ENCODE measurements around the gene ERGIC1.
"Not testable (repeated sequence)": the region's sequence is repeated elsewhere in the genome, so short reads cannot be mapped to it uniquely, and the experiment has no call there.

Gene ERGIC1

DNA sequence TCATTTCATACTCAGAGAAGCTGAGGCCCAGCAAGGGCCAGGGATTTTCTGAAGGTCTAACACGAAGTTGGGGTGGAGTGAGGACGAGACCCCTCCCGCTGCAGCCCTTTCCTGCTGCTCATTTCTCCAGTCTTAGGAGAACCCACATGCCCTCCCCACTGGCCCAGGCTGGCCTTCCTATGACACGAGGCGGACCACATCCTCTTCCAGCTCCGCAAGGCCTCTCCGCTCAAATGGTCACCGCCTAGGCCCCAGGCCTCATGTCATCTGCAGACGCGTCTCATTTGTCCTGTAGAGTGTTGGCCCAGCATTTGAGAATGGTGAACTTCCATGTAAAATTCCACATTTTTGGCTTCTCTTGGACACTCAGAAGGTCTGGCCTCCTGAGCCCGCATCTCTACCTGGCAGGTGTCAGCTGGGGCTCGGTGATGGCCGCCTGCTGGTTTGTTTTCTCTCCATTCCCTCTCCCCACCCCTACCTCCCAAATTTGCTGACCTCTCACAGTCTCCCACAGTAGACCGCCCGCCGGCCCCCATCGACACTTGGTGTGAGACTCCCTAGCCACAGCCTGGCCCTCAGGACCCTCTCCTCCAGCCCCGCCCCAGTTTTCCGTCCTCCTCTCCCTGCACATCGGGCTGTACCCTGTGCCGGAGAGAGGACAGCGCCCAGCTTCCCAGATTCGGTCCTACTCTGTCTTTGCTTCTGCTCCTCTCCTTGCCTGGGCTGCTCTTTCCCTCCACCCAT, 51.7 kb downstream of the ERGIC1 start:
- DNase-seq: no peak

DNA sequence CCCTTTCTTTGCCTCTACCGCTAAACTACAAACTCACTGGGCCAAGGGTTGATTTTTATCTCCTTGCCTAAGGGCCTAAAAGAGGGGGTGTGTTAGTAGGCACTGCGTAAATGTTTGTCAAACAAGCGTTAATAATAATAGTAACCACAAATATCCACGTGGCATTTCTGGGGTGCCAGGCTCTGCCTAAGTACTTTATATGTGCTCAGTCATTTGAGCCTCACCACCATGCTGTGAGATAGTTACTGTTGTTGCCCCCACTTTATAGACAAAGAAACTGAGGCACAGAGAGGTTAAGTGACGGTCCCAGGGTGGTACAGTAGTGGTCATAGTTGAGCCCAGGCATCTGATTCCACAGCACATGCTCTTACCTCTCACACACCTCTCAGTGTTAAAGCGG, 52.4 kb downstream of the ERGIC1 start:
- no peak for DNase-seq

GRCh38 chr5:172886974-172887501, 53.0 kb downstream of the ERGIC1 start:
- DNase-seq: no peak

GRCh38 chr5:172887692-172888091, 53.6 kb downstream of the ERGIC1 start:
- no peak for DNase-seq

DNA sequence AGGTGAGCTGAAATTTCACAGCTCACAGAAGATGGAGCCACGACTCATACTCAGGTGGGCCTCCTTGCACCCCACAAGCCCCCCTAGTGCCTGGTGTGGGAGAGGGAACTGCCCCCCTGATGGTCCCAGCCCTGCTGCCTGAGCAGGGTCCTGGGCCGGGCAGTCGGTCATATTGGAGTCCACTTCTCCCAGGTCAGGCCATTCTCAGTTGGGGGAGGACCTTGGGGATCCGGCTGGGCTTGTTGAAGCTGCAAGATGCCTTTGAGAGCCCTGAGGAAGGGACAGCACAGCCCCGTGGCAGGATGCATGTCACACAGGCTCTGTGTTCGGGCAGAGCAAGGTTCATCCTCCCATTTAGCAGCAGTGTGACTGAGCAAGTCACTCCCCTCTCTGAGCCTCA, 56.6 kb downstream of the ERGIC1 start:
- no peak for DNase-seq

- DNase-seq: no peak
Measured at GRCh38 chr5:172891716-172892421, 57.8 kb downstream of the ERGIC1 start.

DNA sequence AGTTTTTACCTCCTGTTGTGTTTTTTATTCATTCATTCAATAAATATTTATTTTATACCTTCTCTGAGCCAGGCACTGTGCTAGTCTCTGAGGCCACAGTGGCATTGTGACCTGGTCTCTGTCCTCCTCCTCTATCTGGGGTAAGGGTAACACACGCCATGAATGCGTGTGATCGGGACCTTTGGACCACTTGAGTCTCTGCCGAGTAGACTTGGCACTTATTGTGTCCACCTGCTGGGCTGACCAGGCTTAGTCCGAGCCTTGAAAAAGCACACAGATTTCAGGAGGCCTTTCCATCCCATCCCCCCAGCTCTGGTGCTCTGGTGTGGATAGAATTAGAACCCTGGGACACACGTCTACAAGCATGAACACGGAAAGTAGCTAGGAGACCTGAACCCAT, 58.7 kb downstream of the ERGIC1 start:
- no peak for DNase-seq

DNA sequence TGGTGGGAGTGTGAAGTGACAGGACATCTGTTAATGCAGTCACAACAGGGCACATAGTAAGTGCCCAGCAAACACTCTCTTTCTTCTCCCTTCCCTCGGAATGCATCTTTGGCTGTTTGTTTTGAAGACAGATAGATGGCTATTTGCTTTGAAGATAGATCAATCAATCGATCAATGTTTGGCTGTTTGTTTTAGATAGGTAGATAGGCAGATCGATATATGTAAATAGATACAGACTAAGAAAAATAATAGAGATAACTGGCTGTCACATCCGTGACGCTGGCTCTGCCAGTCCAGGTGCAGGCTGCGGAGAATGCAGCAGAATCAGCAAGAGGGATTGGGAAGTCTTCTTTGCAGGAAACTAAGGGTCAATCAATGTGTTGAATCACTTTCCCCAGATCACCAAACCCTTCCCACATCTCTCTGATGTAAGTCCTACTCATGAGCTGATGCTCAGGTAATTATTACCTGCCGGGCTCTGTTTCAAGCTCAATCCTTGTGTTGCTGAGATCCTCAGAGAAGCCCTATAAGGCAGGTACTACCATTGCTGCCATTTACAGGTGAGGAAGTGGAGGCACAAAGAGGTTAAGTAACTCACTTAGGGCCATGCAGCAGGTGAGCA, 60.8 kb downstream of the ERGIC1 start:
- no peak for DNase-seq

DNA sequence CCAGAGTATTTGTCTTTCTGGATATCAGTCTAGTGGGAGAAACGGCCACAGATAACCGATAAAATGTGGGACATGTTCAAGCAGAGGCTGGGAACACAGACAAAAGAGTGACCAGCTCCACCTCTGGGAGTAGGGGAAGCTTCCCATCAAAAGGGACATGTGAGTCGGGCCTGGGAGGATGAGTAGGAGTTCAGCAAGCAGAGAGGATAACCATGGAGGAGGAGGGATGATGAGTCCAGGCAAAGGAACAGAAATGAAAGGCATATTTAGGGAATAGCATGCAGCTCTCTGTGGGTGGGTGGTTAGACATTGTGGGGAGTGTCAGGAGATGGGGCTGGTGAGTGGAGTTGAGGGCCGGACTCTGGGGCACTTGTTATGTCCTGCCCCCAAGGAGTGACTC, 61.5 kb downstream of the ERGIC1 start:
- no peak for DNase-seq

DNA sequence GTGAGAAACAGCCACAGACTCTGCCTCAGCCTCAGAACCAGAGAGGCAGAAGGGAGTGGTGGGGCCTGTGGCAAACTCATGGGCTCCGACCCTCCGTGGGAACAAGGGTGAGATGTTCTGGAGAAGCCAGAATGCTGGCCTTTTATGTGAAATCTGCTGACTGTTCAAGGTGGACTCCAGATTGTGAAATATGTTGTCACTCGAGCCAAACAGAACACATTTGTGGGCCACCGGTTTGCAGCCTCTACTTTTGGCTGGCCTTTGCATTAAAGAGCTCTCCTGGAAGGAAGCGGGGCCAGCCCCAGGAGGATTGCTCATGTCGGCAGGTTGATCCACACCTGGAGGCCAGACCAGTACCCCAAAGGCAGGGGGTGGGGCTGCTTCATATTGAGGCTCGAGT, 62.4 kb downstream of the ERGIC1 start:
- DNase-seq: no peak

DNA sequence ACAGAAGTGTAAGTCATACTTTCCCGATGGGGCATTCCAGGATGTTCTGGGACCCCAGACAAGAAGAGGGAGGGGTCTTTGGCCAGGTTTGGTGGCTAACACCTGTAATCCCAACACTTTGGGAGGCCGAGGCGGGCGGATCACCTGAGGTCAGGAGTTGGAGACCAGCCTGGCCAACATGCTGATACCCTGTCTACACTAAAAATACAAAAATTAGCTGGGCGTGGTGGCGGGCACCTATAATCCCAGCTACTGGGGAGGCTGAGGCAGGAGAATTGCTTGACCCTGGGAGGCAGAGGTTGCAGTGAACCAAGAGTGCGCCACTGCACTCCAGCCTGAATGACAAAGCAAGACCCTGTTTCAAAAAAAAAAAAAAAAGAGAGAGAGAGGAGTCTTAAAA, 63.0 kb downstream of the ERGIC1 start:
- DNase-seq: not testable (repeated sequence)

- no peak for DNase-seq
Measured at GRCh38 chr5:172897481-172898217, 63.6 kb downstream of the ERGIC1 start.

DNA sequence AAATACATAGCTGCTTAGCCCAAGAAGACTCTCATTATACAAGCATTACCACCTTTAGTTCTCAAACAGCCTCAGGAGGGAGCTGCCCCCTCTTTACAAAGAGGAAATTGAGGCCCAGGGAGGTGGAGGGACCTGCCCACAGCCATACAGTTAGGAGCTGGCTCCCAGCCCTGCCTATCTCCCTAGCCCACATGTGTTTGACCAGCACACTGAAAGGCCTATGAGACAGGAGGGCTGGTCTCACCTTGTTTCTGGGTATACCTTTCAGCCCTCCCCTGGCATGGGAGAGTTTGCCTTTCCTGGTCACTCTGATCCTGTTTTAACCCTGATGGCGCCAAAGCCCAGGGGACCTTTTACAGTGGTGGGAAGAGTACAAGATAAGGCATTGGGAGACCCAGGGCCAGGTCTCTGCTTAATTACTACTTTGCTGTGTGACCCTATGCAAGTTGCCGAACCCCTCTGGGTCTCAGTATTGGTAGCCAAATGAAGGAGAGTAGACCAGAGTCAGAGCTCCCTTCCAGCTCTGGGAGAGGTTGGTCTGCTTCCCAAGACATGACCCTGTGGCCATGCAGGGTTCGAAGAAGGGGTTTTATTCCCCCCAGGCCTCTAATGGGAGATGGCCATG, 64.3 kb downstream of the ERGIC1 start:
- DNase-seq: no peak

DNA sequence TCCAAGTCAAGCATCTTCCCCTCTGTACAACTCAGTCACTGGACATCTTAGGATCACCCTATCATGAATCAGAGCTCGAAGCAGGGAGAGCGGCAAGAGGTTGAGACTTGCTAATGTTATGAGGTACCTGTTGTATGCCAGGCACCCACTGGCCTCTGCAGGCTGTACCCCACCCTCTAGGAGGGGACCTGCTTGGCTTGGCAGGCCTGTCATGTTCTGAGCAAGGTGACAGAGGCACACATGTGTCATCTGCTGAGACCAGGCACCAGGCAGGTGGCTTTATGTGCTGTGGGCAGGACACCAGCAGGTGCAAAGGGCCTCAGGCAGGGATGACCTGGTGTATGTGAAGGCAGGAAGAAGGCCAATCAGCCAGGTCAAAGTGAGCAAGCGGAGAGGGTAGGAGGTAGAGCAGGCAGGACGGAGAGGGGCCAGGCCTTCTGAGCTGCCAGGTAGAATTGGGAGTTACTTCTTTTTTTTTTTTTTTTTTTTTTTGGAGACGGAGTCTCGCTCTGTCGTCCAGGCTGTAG, 64.9 kb downstream of the ERGIC1 start:
- no peak for DNase-seq

DNA sequence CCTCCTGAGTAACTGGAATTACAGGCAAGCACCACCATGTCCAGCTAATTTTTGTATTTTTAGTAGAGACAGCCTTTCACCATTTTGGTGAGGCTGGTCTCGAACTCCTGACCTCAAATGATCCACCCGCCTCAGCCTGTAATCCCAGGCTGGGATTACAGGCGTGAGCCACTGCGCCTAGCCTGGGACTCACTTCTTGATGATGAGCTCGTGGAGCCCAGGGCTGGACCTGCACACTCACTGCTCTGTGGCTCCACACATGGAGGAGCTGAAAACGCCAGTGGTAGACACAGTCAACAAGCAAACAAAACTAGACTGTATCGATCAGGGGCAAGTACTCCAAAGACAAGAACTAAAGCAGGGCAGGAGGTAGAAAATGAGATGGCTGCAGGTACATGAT, 65.4 kb downstream of the ERGIC1 start:
- DNase-seq: no peak

DNA sequence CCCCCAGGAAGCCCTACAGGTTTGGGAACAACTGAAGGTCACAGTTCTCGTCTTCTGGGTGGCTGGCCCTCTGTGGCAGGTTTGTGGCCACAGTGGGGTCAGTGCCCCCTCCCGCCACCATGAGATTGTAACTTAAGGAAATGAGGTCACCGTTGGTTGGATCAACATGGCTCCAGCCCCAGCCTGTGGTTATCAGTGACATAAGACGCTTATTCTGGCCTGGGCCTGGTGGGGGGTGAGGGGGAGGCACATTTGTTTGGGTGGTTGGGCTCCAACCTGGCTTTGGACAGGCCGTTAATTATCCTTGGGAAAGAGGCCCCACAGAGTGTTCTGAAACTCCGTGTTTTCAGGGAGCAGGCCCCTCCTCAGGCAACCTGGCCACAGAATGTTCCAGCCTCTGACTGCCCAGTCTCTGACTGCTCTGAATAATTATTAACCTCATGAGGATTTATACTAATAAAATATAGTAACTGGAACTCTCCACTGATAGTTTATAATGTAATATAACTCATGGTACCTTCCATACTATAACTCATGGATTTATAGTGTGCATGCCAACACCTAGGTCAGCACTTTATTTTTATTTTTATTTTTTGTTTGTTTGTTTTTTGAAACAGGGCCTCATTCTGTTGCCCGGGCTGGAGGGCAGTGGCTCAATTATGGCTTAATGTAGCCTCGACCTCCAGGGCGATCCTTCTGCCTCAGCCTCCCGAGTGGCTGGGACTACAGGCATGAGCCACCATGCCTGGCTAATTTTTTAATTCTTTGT, 67.1 kb downstream of the ERGIC1 start:
- no peak for DNase-seq

DNA sequence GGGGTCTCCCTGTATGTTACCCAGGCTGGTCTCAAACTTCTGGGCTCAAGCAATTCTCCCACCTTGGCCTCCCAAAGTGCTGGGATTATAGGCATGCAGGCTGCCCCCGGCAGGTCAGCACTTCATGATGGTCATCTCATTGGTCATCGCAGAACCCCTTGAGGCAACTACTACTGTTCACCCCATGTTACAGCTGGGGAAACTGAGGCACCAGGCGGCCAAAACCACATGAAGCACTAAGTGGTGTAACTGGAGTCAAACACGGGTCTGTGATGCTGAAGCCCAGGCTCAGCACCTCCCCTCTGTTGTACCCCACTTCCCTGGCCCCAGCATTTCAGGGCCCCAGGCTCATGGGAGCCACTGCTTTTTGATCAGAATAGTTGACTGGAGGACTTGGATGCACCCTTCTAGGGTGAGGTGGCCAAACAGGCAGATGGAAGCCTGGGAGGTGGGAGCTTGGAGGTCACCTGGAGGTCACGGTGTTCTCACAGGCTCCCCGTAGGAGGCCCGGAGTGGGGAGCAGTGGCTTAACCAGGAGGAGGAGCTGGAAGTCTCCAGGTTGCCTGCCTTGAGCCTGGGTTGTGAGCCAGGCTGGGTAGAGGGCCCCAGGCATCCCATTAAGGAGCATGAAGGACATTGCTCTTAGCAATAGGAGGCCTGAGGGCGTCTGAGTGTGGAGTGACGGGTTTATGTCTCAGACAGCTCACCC, 67.9 kb downstream of the ERGIC1 start:
- no peak for DNase-seq

GRCh38 chr5:172902497-172903472, 68.7 kb downstream of the ERGIC1 start:
- DNase-seq: no peak

GRCh38 chr5:172903790-172904189, 69.7 kb downstream of the ERGIC1 start:
- DNase-seq: no peak

GRCh38 chr5:172904312-172904642, 70.2 kb downstream of the ERGIC1 start:
- DNase-seq: no peak

Measured in stimulated activated CD4-positive, alpha-beta T cell treated with anti-CD3 and anti-CD28 coated beads, Interleukin-4, amount 100 ng/mL, for 1 hour (primary cell).